ENCODE results near the gene LSM11. TPM values are rescaled to one million over a fixed set of nuclear protein-coding genes. Genes with fewer than 3 reads are reported as not detected.

Gene LSM11
- polyA plus RNA-seq, 1 experiment, result 2.4 TPM

- ChIA-PET CTCF (no interaction called here), POLR2A (no interaction called here)
- no peak overlapping the region for H3K4me3 ChIP-seq (ENCODE audit: low read depth, low read length)
- H3K27me3 ChIP-seq (ENCODE audit: control insufficient read depth, insufficient read depth, low read length), result no peaks in the 10 kb centered on the region
- TF ChIP-seq CTCF (IDR thresholded peaks at IDR 0.05; ENCODE audit: insufficient read depth, low read depth, low read length), result no peak
- DNase-seq (ENCODE audit: low read depth), result no peak
- H3K36me3 ChIP-seq (ENCODE audit: control insufficient read depth, insufficient read depth, low read length), result no peaks in the 10 kb centered on the region
These were observed 34.2 kb upstream of the LSM11 start for GRCh38 chr5:157709346-157709745.

DNA sequence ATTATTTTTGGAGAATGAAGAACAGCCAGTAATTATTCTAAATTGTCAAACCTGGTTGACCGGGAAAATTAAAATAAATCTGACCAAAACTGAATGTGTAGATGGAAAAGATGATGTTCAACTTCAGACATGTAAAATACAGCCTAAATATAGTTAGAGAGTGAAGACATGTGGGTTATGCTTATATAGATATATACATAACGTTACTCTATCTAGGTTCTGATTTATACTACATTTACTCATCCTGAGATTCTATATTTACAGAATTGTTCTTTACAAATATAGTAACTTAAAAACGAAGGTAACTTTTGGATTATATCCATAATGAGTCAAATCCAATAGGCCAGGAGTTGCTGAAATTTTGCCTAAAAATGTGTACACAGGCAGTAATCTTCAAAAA is 33.1 kb upstream of the LSM11 start:
- DNase-seq (ENCODE audit: low read depth), result no peak
- Histone ChIP-seq H3K4me3 (ENCODE audit: low read depth, low read length) (no peak overlapping the region), H3K36me3 (ENCODE audit: control insufficient read depth, insufficient read depth, low read length) (no peaks in the 10 kb centered on the region), H3K27me3 (ENCODE audit: control insufficient read depth, insufficient read depth, low read length) (no peaks in the 10 kb centered on the region)
- ChIA-PET CTCF (no interaction called here), POLR2A (interaction anchor here (0.6 kb wide), 1 partner anchor 21 kb away, joined by 9 read pairs; no protein-coding TSS in a partner anchor)
- TF ChIP-seq CTCF (IDR thresholded peaks at IDR 0.05; ENCODE audit: insufficient read depth, low read depth, low read length), result no peak

- ChIA-PET CTCF (no interaction called here), POLR2A (interaction anchor here (0.6 kb wide), 2 partner anchors 21 to 28 kb away, joined by 3 to 9 read pairs; no protein-coding TSS in a partner anchor)
- TF ChIP-seq CTCF (IDR thresholded peaks at IDR 0.05; ENCODE audit: insufficient read depth, low read depth, low read length), result no peak
- Histone ChIP-seq H3K4me3 (ENCODE audit: low read depth, low read length) (no peak overlapping the region), H3K27me3 (ENCODE audit: control insufficient read depth, insufficient read depth, low read length) (no peaks in the 10 kb centered on the region), H3K36me3 (ENCODE audit: control insufficient read depth, insufficient read depth, low read length) (no peaks in the 10 kb centered on the region)
- DNase-seq (ENCODE audit: low read depth), result peak; percentile 67
These were observed 32.6 kb upstream of the LSM11 start for GRCh38 chr5:157710882-157711281.

GRCh38 chr5:157713830-157714595 is 29.5 kb upstream of the LSM11 start:
- Histone ChIP-seq H3K27me3 (ENCODE audit: control insufficient read depth, insufficient read depth, low read length) (no peaks in the 10 kb centered on the region), H3K36me3 (ENCODE audit: control insufficient read depth, insufficient read depth, low read length) (no peaks in the 10 kb centered on the region), H3K4me3 (ENCODE audit: low read depth, low read length) (no peak overlapping the region)
- ChIA-PET CTCF (interaction anchor here (0.6 kb wide), 1 partner anchor 63 kb away, joined by 3 read pairs; no protein-coding TSS in a partner anchor), POLR2A (no interaction called here)
- no peak for TF ChIP-seq CTCF (IDR thresholded peaks at IDR 0.05; ENCODE audit: insufficient read depth, low read depth, low read length)
- DNase-seq (ENCODE audit: low read depth), result no peak

DNA sequence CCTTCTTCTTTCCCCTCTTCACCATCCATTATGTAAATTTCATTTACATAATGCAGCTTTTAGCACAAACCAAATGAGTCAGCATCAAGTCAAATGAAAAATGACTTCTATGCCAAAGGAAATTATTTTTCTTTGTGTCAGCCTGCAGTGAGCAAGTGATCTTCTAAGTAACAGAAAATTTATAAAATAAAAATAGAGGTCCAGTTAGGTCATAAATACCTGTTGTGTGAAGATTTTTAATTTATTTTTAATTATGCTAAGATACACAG is 29.0 kb upstream of the LSM11 start:
- no peak for TF ChIP-seq CTCF (IDR thresholded peaks at IDR 0.05; ENCODE audit: insufficient read depth, low read depth, low read length)
- Histone ChIP-seq H3K27me3 (ENCODE audit: control insufficient read depth, insufficient read depth, low read length) (no peaks in the 10 kb centered on the region), H3K36me3 (ENCODE audit: control insufficient read depth, insufficient read depth, low read length) (no peaks in the 10 kb centered on the region), H3K4me3 (ENCODE audit: low read depth, low read length) (no peak overlapping the region)
- no peak for DNase-seq (ENCODE audit: low read depth)
- CTCF ChIA-PET, result interaction anchor here (0.6 kb wide), 1 partner anchor 63 kb away, joined by 3 read pairs; no protein-coding TSS in a partner anchor
- POLR2A ChIA-PET, result no interaction called here

All from BJ (cell line).